Sigmoid colon (tissue), 7 donors: Measurements from ENCODE around the gene CSPG4. TPM values are rescaled to one million over a fixed set of nuclear protein-coding genes. Genes with fewer than 3 reads are reported as not detected.
A peak's percentile ranks its signal among the peaks of the same experiment; 100 is the strongest.

ENCODE experiments used
- DNase-seq: peaks from one replicate; pipeline ENCODE4 v3.0.0-alpha.2; 2019
- H3K27ac ChIP-seq, 4 donors: fragments of 200-600 bp; sonication (generic); one replicate each; pipeline ENCODE4 v1.5.1; 2016 to 2019; ENCODE audit warnings: mild to moderate bottlenecking in 1 of 4
- H3K27me3 ChIP-seq, 3 donors: fragments of 200-600 bp; sonication (generic); one replicate each; pipeline ENCODE4 v1.5.1; 2019; ENCODE audit warnings: mild to moderate bottlenecking in 1 of 3
- H3K36me3 ChIP-seq, 4 donors: fragments of 200-600 bp; sonication (generic); one replicate each; pipeline ENCODE4 v1.5.1; 2016 to 2019
- H3K4me1 ChIP-seq, 4 donors: fragments of 200-600 bp; sonication (generic); one replicate each; pipeline ENCODE4 v1.5.1; 2017 to 2019
- H3K4me3 ChIP-seq, 4 donors: fragments of 200-600 bp; sonication (generic); one replicate each; pipeline ENCODE4 v1.5.1; 2017 to 2019; ENCODE audit warnings: mild to moderate bottlenecking in 2 of 4, moderate library complexity in 1 of 4
- H3K9me3 ChIP-seq, 4 donors: fragments of 200-600 bp in 3 of 4; sonication (generic) in 3 of 4; one replicate each; pipeline versions ENCODE4 v1.5.1 to v1.6.1; 2013 to 2019
- EP300 ChIP-seq, 4 donors: sonication (generic); formaldehyde crosslinking; IDR thresholded peaks; one replicate each; pipeline ENCODE4 v1.6.1; 2017; ENCODE audit warnings: antibody characterized with exemption in 4 of 4
- POLR2A ChIP-seq, 2 donors: fragments of 450-650 bp; IDR thresholded peaks; one replicate each; pipeline ENCODE4 v1.6.1; 2016; ENCODE audit warnings: antibody characterized with exemption in 2 of 2, mild to moderate bottlenecking in 2 of 2, moderate library complexity in 2 of 2
- POLR2AphosphoS5 ChIP-seq, 4 donors: sonication (generic); formaldehyde crosslinking; IDR thresholded peaks; one replicate each; pipeline ENCODE4 v1.6.1; 2017; ENCODE audit warnings: antibody characterized with exemption in 4 of 4
- WGBS, 2 donors: extraction: QIAGEN DNeasy Blood & Tissue Kit; methylation state at CpG; one replicate each; pipeline ENCODE4 v1.1.7; 2013; 5-methylcytosine and 5-hydroxymethylcytosine counted together
- intact Hi-C: fragments of 100-400 bp; cut with DNase I; formaldehyde crosslinking; loops from one replicate; pipeline ENCODE4 v1.15.1; 2023
- polyA plus RNA-seq, 3 donors: library from polyadenylated mRNA; stranded (reverse); fragments of 200-250 nt; gene quantifications; one replicate each; pipeline ENCODE4 v1.2.3, GENCODE V29; 2013
- total RNA-seq, 4 donors: library from RNA; depleted of rRNA; stranded (reverse); fragments of >200 nt; gene quantifications; one replicate each; pipeline ENCODE4 v1.1.0, GENCODE V29; 2016
- TF ChIP-seq, protein P1 (sequence below), 4 experiments: fragments of 450-650 bp in 3 of 4; fragments of 200-600 bp in 1 of 4; IDR thresholded peaks; one replicate each; pipeline ENCODE4 v1.5.1; 2016 to 2019; ENCODE audit warnings: antibody characterized with exemption in 4 of 4, mild to moderate bottlenecking in 3 of 4, moderate library complexity in 2 of 4
- donor health status: healthy with polysubstance abuse.
- donor health status: Bipolar disorder and iron deficiency.
- donor health status: healthy.

CSPG4 gene
- total and polyA plus RNA-seq, 7 donors = 0.23 to 151 (median 45.7) TPM

DNA sequence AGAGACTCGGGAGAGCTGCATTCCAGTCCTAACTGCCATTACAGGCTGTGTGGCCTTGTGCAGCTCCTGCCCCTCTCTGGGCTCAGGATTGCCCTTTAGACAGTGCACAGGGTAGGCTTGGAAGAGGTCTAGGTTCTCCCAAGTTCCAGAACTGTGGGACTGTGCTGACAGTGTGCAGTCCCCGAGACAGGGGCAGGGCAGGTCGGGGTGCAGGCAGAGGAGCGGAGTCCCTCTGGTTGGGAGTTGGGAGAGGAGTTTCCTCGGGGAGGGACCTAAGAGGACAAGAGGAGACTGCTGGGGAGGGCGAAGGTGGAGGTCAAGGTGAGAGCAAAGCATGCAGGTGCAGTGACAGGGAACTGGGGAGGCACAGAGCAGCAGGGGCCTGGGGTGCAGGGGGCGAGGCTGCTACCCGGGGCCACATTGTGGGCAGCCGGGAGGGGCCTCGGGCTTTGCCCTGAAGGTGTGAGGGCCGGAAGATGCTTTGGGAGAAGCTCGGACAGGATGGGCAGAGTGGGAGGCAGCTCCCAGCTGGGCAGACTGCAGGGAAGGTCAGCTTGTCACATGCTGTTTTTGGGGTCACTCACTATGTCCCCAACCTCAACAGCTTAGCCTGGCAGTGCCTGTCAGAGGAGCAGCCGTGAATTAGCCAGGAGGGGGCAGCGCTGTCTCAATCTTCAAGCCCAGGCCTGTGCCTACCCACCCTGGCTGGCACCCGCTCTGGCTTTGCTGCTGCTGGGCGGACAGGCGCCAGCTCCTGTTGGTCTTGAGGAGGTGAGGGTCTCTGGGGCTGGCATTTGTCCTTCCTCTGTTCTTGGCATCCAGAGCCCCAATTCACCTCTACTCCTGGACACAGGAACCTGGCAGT, 15.4 kb upstream of the CSPG4 start:
- Histone ChIP-seq H3K4me1 (peaks cover 0 to 43% (median 37%) of the 10 kb centered on the region in 4 donors), H3K36me3 (no peaks in the 10 kb centered on the region), H3K4me3 (no peak overlapping the region), H3K9me3 (no peaks in the 10 kb centered on the region), H3K27ac (no peak overlapping the region), H3K27me3 (no peaks in the 10 kb centered on the region)
- TF ChIP-seq, protein P1, sequence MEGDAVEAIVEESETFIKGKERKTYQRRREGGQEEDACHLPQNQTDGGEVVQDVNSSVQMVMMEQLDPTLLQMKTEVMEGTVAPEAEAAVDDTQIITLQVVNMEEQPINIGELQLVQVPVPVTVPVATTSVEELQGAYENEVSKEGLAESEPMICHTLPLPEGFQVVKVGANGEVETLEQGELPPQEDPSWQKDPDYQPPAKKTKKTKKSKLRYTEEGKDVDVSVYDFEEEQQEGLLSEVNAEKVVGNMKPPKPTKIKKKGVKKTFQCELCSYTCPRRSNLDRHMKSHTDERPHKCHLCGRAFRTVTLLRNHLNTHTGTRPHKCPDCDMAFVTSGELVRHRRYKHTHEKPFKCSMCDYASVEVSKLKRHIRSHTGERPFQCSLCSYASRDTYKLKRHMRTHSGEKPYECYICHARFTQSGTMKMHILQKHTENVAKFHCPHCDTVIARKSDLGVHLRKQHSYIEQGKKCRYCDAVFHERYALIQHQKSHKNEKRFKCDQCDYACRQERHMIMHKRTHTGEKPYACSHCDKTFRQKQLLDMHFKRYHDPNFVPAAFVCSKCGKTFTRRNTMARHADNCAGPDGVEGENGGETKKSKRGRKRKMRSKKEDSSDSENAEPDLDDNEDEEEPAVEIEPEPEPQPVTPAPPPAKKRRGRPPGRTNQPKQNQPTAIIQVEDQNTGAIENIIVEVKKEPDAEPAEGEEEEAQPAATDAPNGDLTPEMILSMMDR (IDR thresholded peaks at IDR 0.05) = peak in 3 of 4 experiments; percentile 21 to 52 (median 34)
- TF ChIP-seq POLR2A (IDR thresholded peaks at IDR 0.05) = no peak
- TF ChIP-seq POLR2AphosphoS5 (IDR thresholded peaks at IDR 0.05) = no peak
- peak; percentile 85 for DNase-seq
- intact Hi-C loops = loop anchor here (2.0 kb wide), 1 partner anchor 75 kb away; no protein-coding TSS in a partner anchor
- 18 to 56% methylated on average over 17 of the region's 17 CpGs for WGBS, 2 donors

GRCh38 chr15:75727031-75727531, 14.4 kb upstream of the CSPG4 start:
- WGBS, 2 donors = 55 to 79% methylated on average over 20 of the region's 20 CpGs
- DNase-seq = peak; percentile 66
- intact Hi-C loops = no loop called here
- no peaks in the 10 kb centered on the region for H3K36me3 ChIP-seq
- H3K9me3 ChIP-seq = no peaks in the 10 kb centered on the region
- no peak overlapping the region for H3K27ac ChIP-seq
- TF ChIP-seq POLR2AphosphoS5 (IDR thresholded peaks at IDR 0.05) (peak in 1 of 4 donors; percentile 5), POLR2A (IDR thresholded peaks at IDR 0.05) (no peak)
- H3K27me3 ChIP-seq = no peaks in the 10 kb centered on the region
- peaks cover 0 to 41% (median 37%) of the 10 kb centered on the region in 4 donors for H3K4me1 ChIP-seq
- no peak overlapping the region for H3K4me3 ChIP-seq

GRCh38 chr15:75725719-75726607, 13.3 kb upstream of the CSPG4 start:
- TF ChIP-seq, protein P1 (IDR thresholded peaks at IDR 0.05) = no peak
- TF ChIP-seq EP300 (IDR thresholded peaks at IDR 0.05) = no peak
- no peak for TF ChIP-seq POLR2A (IDR thresholded peaks at IDR 0.05)
- TF ChIP-seq POLR2AphosphoS5 (IDR thresholded peaks at IDR 0.05) = no peak
- Histone ChIP-seq H3K9me3 (no peaks in the 10 kb centered on the region), H3K4me3 (no peak overlapping the region), H3K4me1 (peaks cover 0 to 41% (median 35%) of the 10 kb centered on the region in 4 donors), H3K36me3 (no peaks in the 10 kb centered on the region), H3K27ac (peak overlapping the region in 1 of 4 donors; percentile 92), H3K27me3 (no peaks in the 10 kb centered on the region)
- peak; percentile 62 for DNase-seq
- 75 to 88% methylated on average over 11 of the region's 11 CpGs for WGBS, 2 donors
- intact Hi-C loops = no loop called here

DNA sequence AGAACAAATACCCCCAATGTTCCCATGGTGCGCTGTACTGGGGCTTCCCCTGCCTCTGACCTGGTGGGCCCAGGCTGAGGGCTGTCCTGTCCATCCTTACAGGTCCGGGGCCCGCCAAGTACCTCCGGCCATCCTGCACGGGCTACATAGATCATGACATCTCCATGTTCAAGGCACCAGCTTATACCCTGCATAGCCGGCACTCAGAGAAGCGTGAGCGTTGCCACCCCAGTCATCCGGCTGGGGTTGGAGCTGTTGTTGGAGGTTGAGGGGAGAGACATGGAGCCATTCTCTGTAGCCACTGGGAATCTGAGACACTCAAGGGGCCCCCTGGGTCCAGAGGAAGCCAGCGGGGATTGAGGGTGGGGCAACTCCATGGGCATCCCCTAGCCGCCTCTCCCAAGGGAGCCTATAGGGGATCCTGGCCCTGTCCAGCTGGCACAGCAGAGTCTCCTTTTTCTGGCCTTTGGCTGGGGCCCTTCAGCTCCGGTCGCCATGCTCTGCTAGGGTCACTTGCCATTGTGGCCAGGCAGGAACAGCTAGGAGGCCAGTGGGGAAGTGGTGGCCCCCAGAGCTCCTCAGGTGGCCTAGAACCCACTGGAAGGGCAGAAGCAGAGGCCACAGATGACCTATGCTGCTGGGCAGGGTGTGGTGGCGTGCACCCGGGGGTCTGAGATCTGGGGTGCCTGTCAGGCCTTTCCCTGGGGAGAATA, 12.5 kb upstream of the CSPG4 start:
- peak overlapping the region in 2 of 4 donors; percentile 88 to 92 for H3K27ac ChIP-seq
- no peaks in the 10 kb centered on the region for H3K27me3 ChIP-seq
- DNase-seq = peak; percentile 62
- intact Hi-C loops = no loop called here
- no peak overlapping the region for H3K4me3 ChIP-seq
- no peaks in the 10 kb centered on the region for H3K36me3 ChIP-seq
- H3K4me1 ChIP-seq = peaks cover 0 to 47% (median 40%) of the 10 kb centered on the region in 4 donors
- H3K9me3 ChIP-seq = no peaks in the 10 kb centered on the region
- 90 to 92% methylated on average over 15 of the region's 15 CpGs for WGBS, 2 donors
- TF ChIP-seq EP300 (IDR thresholded peaks at IDR 0.05) = no peak
- TF ChIP-seq POLR2AphosphoS5 (IDR thresholded peaks at IDR 0.05) = no peak
- TF ChIP-seq POLR2A (IDR thresholded peaks at IDR 0.05) = no peak
